HG02981 (cell line): ENCODE measurements around the gene NRDE2.
"Not testable (repeated sequence)": the region's sequence is repeated elsewhere in the genome, so short reads cannot be mapped to it uniquely, and the experiment has no call there.

Source experiments
- ATAC-seq: cut with Tn5 transposase; IDR thresholded peaks from one replicate; pipeline ENCODE4 v1.9.1; 2021; ENCODE audit warnings: mild to moderate bottlenecking, moderate library complexity; ENCODE audit not compliant: unreplicated experiment

Gene NRDE2

GRCh38 chr14:90344331-90345238 is 12.8 kb upstream of the NRDE2 start:
- no peak for ATAC-seq

- no peak for ATAC-seq
Observed at GRCh38 chr14:90342327-90342726, 10.6 kb upstream of the NRDE2 start.

- ATAC-seq, result no peak
Observed at GRCh38 chr14:90341784-90342183, 10.0 kb upstream of the NRDE2 start.

GRCh38 chr14:90341232-90341631 is 9.5 kb upstream of the NRDE2 start:
- ATAC-seq, result not testable (repeated sequence)

GRCh38 chr14:90336985-90337384 is 5.2 kb upstream of the NRDE2 start:
- ATAC-seq, result no peak

GRCh38 chr14:90336401-90336800 is 4.7 kb upstream of the NRDE2 start:
- no peak for ATAC-seq

GRCh38 chr14:90332271-90332584 is 487 bp upstream of the NRDE2 start:
- no peak for ATAC-seq

GRCh38 chr14:90330203-90331196 is 1.2 kb downstream of the NRDE2 start:
- ATAC-seq, result no peak

- no peak for ATAC-seq
Observed at GRCh38 chr14:90321891-90322290, 9.8 kb downstream of the NRDE2 start.

- no peak for ATAC-seq
Observed at GRCh38 chr14:90319634-90320541, 11.9 kb downstream of the NRDE2 start.

GRCh38 chr14:90319173-90319572 is 12.6 kb downstream of the NRDE2 start:
- ATAC-seq, result no peak

GRCh38 chr14:90318016-90318415 is 13.7 kb downstream of the NRDE2 start:
- no peak for ATAC-seq

- ATAC-seq, result no peak
Observed at GRCh38 chr14:90317286-90317685, 14.5 kb downstream of the NRDE2 start.

- no peak for ATAC-seq
Observed at GRCh38 chr14:90308561-90308960, 23.2 kb downstream of the NRDE2 start.

- ATAC-seq, result no peak
Observed at GRCh38 chr14:90305176-90305601, 26.6 kb downstream of the NRDE2 start.

- no peak for ATAC-seq
Observed at GRCh38 chr14:90304502-90304901, 27.2 kb downstream of the NRDE2 start.

- ATAC-seq, result no peak
Observed at GRCh38 chr14:90303473-90303872, 28.3 kb downstream of the NRDE2 start.

- ATAC-seq, result no peak
Observed at GRCh38 chr14:90302529-90303303, 29.0 kb downstream of the NRDE2 start.

- ATAC-seq, result no peak
Observed at GRCh38 chr14:90301668-90302090, 30.1 kb downstream of the NRDE2 start.

- ATAC-seq, result no peak
Observed at GRCh38 chr14:90301122-90301521, 30.6 kb downstream of the NRDE2 start.
